ENCODE measurements around the gene STK31.

Gene STK31, protein sequence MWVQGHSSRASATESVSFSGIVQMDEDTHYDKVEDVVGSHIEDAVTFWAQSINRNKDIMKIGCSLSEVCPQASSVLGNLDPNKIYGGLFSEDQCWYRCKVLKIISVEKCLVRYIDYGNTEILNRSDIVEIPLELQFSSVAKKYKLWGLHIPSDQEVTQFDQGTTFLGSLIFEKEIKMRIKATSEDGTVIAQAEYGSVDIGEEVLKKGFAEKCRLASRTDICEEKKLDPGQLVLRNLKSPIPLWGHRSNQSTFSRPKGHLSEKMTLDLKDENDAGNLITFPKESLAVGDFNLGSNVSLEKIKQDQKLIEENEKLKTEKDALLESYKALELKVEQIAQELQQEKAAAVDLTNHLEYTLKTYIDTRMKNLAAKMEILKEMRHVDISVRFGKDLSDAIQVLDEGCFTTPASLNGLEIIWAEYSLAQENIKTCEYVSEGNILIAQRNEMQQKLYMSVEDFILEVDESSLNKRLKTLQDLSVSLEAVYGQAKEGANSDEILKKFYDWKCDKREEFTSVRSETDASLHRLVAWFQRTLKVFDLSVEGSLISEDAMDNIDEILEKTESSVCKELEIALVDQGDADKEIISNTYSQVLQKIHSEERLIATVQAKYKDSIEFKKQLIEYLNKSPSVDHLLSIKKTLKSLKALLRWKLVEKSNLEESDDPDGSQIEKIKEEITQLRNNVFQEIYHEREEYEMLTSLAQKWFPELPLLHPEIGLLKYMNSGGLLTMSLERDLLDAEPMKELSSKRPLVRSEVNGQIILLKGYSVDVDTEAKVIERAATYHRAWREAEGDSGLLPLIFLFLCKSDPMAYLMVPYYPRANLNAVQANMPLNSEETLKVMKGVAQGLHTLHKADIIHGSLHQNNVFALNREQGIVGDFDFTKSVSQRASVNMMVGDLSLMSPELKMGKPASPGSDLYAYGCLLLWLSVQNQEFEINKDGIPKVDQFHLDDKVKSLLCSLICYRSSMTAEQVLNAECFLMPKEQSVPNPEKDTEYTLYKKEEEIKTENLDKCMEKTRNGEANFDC

DNA sequence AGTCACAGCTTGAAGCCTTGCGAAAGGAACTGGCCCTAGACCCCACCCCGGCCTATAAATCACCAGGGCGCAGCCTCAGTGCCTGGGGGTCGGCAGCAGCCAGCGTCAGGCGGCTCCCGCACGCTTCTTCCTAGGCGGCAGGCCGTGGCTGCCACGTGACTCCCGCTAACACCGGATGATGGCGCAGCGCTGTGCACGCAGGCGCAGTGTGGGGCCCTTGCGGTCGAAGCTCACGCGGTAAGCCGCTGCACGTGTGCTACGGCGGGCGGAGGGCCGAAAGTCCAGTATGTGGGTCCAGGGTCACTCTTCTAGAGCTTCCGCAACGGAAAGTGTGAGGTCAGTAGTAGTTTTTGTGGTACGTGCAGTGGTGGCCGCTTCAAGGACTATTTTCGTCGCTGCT, at the start of gene STK31:
TSS of gene STK31 (plus strand) at position 220 of the 400 bp plus-strand sequence. CDS start at position 287, 67 bp downstream.
- no peak within 1 kb of the TSS for H3K27ac Mint-ChIP-seq
- TF ChIP-seq, protein P1, sequence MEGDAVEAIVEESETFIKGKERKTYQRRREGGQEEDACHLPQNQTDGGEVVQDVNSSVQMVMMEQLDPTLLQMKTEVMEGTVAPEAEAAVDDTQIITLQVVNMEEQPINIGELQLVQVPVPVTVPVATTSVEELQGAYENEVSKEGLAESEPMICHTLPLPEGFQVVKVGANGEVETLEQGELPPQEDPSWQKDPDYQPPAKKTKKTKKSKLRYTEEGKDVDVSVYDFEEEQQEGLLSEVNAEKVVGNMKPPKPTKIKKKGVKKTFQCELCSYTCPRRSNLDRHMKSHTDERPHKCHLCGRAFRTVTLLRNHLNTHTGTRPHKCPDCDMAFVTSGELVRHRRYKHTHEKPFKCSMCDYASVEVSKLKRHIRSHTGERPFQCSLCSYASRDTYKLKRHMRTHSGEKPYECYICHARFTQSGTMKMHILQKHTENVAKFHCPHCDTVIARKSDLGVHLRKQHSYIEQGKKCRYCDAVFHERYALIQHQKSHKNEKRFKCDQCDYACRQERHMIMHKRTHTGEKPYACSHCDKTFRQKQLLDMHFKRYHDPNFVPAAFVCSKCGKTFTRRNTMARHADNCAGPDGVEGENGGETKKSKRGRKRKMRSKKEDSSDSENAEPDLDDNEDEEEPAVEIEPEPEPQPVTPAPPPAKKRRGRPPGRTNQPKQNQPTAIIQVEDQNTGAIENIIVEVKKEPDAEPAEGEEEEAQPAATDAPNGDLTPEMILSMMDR (IDR thresholded peaks at IDR 0.05; ENCODE audit: unreplicated experiment in 3 of 3) = no peak
- peaks cover 13% of the 10 kb centered on the region for H3K9me3 Mint-ChIP-seq
- no peaks in the 10 kb centered on the region for H3K4me1 Mint-ChIP-seq
- H3K27me3 Mint-ChIP-seq (ENCODE audit: low read depth) = no peaks in the 10 kb centered on the region
- H3K4me3 Mint-ChIP-seq = no peak within 1 kb of the TSS
- H3K36me3 Mint-ChIP-seq (ENCODE audit: low read depth) = peaks cover 17% of the 10 kb centered on the region

DNA sequence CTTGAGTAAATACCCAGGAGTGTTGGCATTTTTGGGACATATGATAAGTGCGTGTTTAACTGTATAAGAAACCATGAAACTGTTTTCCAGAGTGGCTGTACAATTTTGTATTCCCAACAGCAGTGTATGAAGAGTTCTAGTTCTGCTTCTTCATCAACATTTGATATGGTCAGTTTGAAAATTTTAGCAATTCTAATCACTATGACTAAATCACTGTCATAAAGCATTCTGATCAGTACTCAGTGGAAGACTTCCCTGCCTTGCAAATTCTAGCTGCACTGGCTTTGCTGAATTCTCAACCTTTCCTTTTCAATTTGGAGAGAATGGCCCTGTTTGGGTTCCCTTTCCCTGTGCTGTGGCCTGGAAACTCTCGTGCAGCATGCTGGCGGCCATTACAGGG, 48.6 kb upstream of the STK31 start:
- TF ChIP-seq, protein P1 (IDR thresholded peaks at IDR 0.05; ENCODE audit: unreplicated experiment in 3 of 3) = no peak
- Mint-ChIP-seq H3K27me3 (ENCODE audit: low read depth) (no peaks in the 10 kb centered on the region), H3K4me1 (peaks cover 5% of the 10 kb centered on the region), H3K27ac (no peak overlapping the region), H3K9me3 (peaks cover 4% of the 10 kb centered on the region), H3K4me3 (no peak overlapping the region), H3K36me3 (ENCODE audit: low read depth) (no peaks in the 10 kb centered on the region)

DNA sequence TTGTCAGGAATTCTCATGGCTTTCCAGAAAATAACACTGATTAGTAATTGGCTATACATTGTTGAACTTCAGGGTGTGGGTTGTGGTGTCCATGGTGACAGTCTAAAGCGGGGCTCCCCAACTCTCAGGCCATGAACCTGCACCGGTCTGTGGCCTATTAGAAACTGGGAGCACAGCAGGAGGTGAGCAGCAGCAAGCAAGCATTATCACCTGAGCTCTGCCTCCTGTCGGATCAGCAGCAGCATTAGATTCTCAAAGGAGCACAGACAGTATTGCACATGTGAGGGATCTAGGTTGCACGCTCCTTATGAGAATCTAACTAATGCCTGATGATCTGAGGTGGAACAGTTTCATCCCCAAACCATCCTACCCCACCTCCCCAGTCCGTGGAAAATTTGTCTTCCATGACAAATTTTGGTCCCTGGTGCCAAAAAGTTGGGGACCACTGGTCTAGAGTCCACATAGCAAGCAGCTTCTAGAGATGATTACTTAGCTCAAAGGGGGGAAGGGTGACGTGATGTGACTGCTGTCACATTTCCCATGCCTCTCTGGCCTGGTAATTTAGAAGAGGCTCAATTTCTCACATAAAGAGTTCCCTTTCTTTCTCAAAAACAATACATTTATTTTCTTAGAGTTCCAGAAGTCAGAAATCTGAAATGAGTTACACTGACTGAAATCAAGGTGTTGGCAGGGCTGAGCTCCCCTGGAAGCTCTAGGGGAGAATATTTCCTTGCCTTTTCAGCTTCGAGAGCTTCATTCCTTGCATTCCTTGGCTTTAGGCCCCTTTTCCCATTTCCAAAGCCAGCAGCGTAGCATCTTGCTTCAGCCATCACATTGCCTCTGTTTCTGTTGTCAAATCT, 47.7 kb upstream of the STK31 start:
- H3K27ac Mint-ChIP-seq = no peak overlapping the region
- H3K36me3 Mint-ChIP-seq (ENCODE audit: low read depth) = no peaks in the 10 kb centered on the region
- no peaks in the 10 kb centered on the region for H3K27me3 Mint-ChIP-seq (ENCODE audit: low read depth)
- peaks cover 4% of the 10 kb centered on the region for H3K9me3 Mint-ChIP-seq
- peaks cover 5% of the 10 kb centered on the region for H3K4me1 Mint-ChIP-seq
- TF ChIP-seq, protein P1 (IDR thresholded peaks at IDR 0.05; ENCODE audit: unreplicated experiment in 3 of 3) = no peak
- no peak overlapping the region for H3K4me3 Mint-ChIP-seq

DNA sequence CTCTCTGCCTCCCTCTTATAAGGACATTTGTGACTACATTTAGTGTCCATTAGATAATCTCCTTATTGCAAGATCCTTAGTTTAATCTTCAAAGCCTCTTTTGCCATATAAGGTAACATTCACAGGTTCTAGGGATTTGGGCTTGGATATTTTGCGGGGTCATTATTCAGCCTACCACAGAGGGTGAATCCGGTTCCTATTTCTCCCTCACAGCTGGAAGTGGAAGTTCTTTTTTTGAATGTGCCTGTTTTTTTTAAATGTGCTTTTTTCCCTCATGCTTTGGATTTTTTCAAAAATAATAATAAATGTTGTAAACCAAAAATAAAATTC, 47.1 kb upstream of the STK31 start:
- peaks cover 4% of the 10 kb centered on the region for H3K9me3 Mint-ChIP-seq
- H3K4me1 Mint-ChIP-seq = peaks cover 5% of the 10 kb centered on the region
- no peaks in the 10 kb centered on the region for H3K27me3 Mint-ChIP-seq (ENCODE audit: low read depth)
- H3K36me3 Mint-ChIP-seq (ENCODE audit: low read depth) = no peaks in the 10 kb centered on the region
- no peak overlapping the region for H3K4me3 Mint-ChIP-seq
- TF ChIP-seq, protein P1 (IDR thresholded peaks at IDR 0.05; ENCODE audit: unreplicated experiment in 3 of 3) = no peak
- H3K27ac Mint-ChIP-seq = no peak overlapping the region

DNA sequence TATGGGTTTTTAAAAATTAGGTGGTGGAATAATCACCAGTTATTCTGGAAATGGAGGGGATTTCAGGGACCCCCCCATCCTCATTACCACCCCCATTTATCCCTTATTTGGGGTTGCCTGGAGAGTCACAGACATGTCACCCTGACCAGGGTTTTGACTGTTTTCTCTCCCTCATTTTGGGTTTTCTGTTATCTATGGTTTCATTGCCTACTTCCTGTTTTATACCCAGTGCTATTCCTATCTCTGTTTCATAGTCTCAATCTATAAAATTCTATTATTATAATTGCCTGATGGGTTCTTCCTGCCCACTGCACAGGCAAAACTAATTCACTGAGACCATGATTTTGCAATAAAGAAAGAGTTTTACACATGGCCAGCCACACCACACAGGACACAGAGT, 45.9 kb upstream of the STK31 start:
- Mint-ChIP-seq H3K27ac (no peak overlapping the region), H3K4me3 (no peak overlapping the region), H3K36me3 (ENCODE audit: low read depth) (no peaks in the 10 kb centered on the region), H3K9me3 (peaks cover 4% of the 10 kb centered on the region), H3K27me3 (ENCODE audit: low read depth) (no peaks in the 10 kb centered on the region), H3K4me1 (peaks cover 5% of the 10 kb centered on the region)
- TF ChIP-seq, protein P1 (IDR thresholded peaks at IDR 0.05; ENCODE audit: unreplicated experiment in 3 of 3) = no peak

Measured in nephron (organoid).